Panc1 (cell line): ENCODE measurements around the gene OGFOD3. TPM values are rescaled to one million over a fixed set of nuclear protein-coding genes. Genes with fewer than 3 reads are reported as not detected.

Experiments
- ATAC-seq: fragments of 200-7000 bp; cut with Tn5 transposase; 2 replicates; pipeline ENCODE4 v1.9.1; 2020; ENCODE audit warnings: mild to moderate bottlenecking, moderate library complexity
- BruUV-seq: library from RNA; stranded (reverse); fragments of 400-500 nt; replicated peaks from 2 replicates; lab custom pipeline; 2021; lab: Mats Ljungman, UMichigan
- CTCF ChIA-PET: fragments of 300-600 bp; sonication (Branson Sonifier 250); formaldehyde crosslinking; loops from one replicate; lab custom pipeline; 2022; ENCODE audit warnings: antibody characterized with exemption; lab: Charles Lee
- POLR2A ChIA-PET: fragments of 300-600 bp; sonication (Branson Sonifier 250); formaldehyde crosslinking; loops from one replicate; lab custom pipeline; 2022; ENCODE audit warnings: antibody characterized with exemption; lab: Charles Lee
- DNase-seq: peaks from one replicate; pipeline ENCODE4 v3.0.0-alpha.2; 2010; ENCODE audit warnings: low read depth, low spot score
- H3K27ac ChIP-seq: 2 replicates; pipeline ENCODE4 v1.5.1; 2011; ENCODE audit warnings: mild to moderate bottlenecking, low read length, inconsistent platforms
- H3K27me3 ChIP-seq: fragments of 200-500 bp; sonication (Bioruptor generic); 2 replicates; pipeline ENCODE4 v1.6.0; 2014; ENCODE audit warnings: low read length, inconsistent platforms; ENCODE audit not compliant: control insufficient read depth, insufficient read depth
- H3K36me3 ChIP-seq: fragments of 200-500 bp; sonication (Bioruptor generic); 2 replicates; pipeline ENCODE4 v1.5.1; 2014; ENCODE audit warnings: inconsistent platforms, mild to moderate bottlenecking, low read length, moderate library complexity; ENCODE audit not compliant: control insufficient read depth, insufficient read depth
- H3K4me1 ChIP-seq: 2 replicates; pipeline ENCODE4 v1.5.1; 2011; ENCODE audit warnings: inconsistent platforms, mild to moderate bottlenecking, low read length, moderate library complexity; ENCODE audit not compliant: control insufficient read depth, insufficient read depth
- H3K4me3 ChIP-seq, 2 experiments: 2 replicates each; pipeline ENCODE4 v1.5.1; 2011 to 2012; ENCODE audit warnings: low read depth in 2 of 2, low read length in 2 of 2, mild to moderate bottlenecking in 2 of 2, inconsistent platforms in 1 of 2, moderate library complexity in 1 of 2
- H3K9me3 ChIP-seq: fragments of 200-500 bp; sonication (Bioruptor generic); 2 replicates; pipeline ENCODE4 v1.5.1; 2014; ENCODE audit warnings: low read depth, mild to moderate bottlenecking, inconsistent platforms, low read length, moderate library complexity; ENCODE audit not compliant: control insufficient read depth, insufficient read depth
- CTCF ChIP-seq: fragments of 450-650 bp; IDR thresholded peaks from 2 replicates; pipeline ENCODE4 v1.5.1; 2017; ENCODE audit warnings: mild to moderate bottlenecking
- POLR2AphosphoS5 ChIP-seq: IDR thresholded peaks from 2 replicates; pipeline ENCODE4 v1.6.1; 2012; ENCODE audit warnings: mild to moderate bottlenecking, low read depth, low read length, moderate library complexity
- REST ChIP-seq, 2 experiments: IDR thresholded peaks; 2 replicates each; pipeline ENCODE4 v1.6.1; 2011 to 2012; ENCODE audit warnings: low read depth in 2 of 2, control low read depth in 1 of 2, low read length in 1 of 2, mild to moderate bottlenecking in 1 of 2, moderate library complexity in 1 of 2; ENCODE audit not compliant: insufficient read depth in 1 of 2
- SIN3A ChIP-seq: IDR thresholded peaks from 2 replicates; pipeline ENCODE4 v1.6.1; 2012; ENCODE audit warnings: low read depth, mild to moderate bottlenecking, low read length, moderate library complexity, borderline replicate concordance; ENCODE audit not compliant: insufficient read depth
- TCF7L2 ChIP-seq: IDR thresholded peaks from 2 replicates; pipeline ENCODE4 v1.6.1; 2011; ENCODE audit warnings: mild to moderate bottlenecking, low read depth, low read length, inconsistent platforms
- in situ Hi-C: cut with HindIII; loops from 2 replicates; pipeline ENCODE4 v1.10.0; 2016; ENCODE audit warnings: low sequenced_read_pairs, low pct_unique_long_range_greater_than_20kb
- intact Hi-C: fragments of 100-400 bp; cut with micrococcal nuclease; formaldehyde crosslinking; loops from one replicate; pipeline ENCODE4 v1.10.0; 2022; ENCODE audit not compliant: unreplicated experiment
- total RNA-seq: library from RNA; stranded (reverse); gene quantifications from one replicate; pipeline ENCODE4 v1.2.1, GENCODE V29; 2021; ENCODE audit not compliant: unreplicated experiment

The OGFOD3 gene
- total RNA-seq, 1 experiment from 2014 or later, result 53.9 TPM

- ATAC-seq (no peak), DNase-seq (no peak)
- H3K27ac ChIP-seq, result peak overlapping the region; percentile 84
- BruUV-seq, result no TSS peak
- no peak overlapping the region for H3K4me3 ChIP-seq
- no peak for TF ChIP-seq SIN3A
- TF ChIP-seq REST (IDR thresholded peaks at IDR 0.05; ENCODE audit: insufficient read depth in 1 of 2, low read depth in 2 of 2, low read length in 1 of 2), result no peak
- no peak for TF ChIP-seq POLR2AphosphoS5
- TF ChIP-seq TCF7L2, result no peak
- no peak for TF ChIP-seq CTCF
- ChIA-PET CTCF (no interaction called here), POLR2A (no interaction called here)
- H3K27me3 ChIP-seq, result no peaks in the 10 kb centered on the region
- H3K9me3 ChIP-seq, result no peaks in the 10 kb centered on the region
- in situ Hi-C loops, result no loop called here
- H3K36me3 ChIP-seq, result no peaks in the 10 kb centered on the region
- H3K4me1 ChIP-seq, result peaks cover 46% of the 10 kb centered on the region
- intact Hi-C loops, result no loop called here
Observed at GRCh38 chr17:82386255-82386831, 32.0 kb downstream of the OGFOD3 start.

- in situ Hi-C loops (no loop called here), intact Hi-C loops (no loop called here)
- POLR2A ChIA-PET, result interaction anchor here (0.7 kb wide), 1 partner anchor 131 kb away, joined by 6 read pairs; no protein-coding TSS in a partner anchor
- H3K4me1 ChIP-seq, result peaks cover 52% of the 10 kb centered on the region
- CTCF ChIA-PET, result no interaction called here
- no peak for DNase-seq
- no peaks in the 10 kb centered on the region for H3K36me3 ChIP-seq
- no peak overlapping the region for H3K4me3 ChIP-seq
- no peaks in the 10 kb centered on the region for H3K9me3 ChIP-seq
- no peaks in the 10 kb centered on the region for H3K27me3 ChIP-seq
- no peak; the same call in 1 of the 2 replicates for ATAC-seq
- BruUV-seq, result no TSS peak
- TF ChIP-seq CTCF, result no peak
- no peak for TF ChIP-seq POLR2AphosphoS5
- no peak for TF ChIP-seq REST (IDR thresholded peaks at IDR 0.05; ENCODE audit: insufficient read depth in 1 of 2, low read depth in 2 of 2, low read length in 1 of 2)
- H3K27ac ChIP-seq, result peak overlapping the region; percentile 84
Observed at GRCh38 chr17:82385559-82386254, 32.7 kb downstream of the OGFOD3 start.
